Eye (tissue), 1 donor: ENCODE results near the gene SLN.
"Not testable (repeated sequence)": the region's sequence is repeated elsewhere in the genome, so short reads cannot be mapped to it uniquely, and the experiment has no call there.

Source experiments
- DNase-seq: peaks from one replicate; pipeline ENCODE4 v3.0.0-alpha.2; 2015

SLN gene

GRCh38 chr11:107711861-107712755 lies at the start of gene SLN:
TSS of gene SLN (minus strand) at chr11:107712056.
- DNase-seq = peak; percentile 45

DNA sequence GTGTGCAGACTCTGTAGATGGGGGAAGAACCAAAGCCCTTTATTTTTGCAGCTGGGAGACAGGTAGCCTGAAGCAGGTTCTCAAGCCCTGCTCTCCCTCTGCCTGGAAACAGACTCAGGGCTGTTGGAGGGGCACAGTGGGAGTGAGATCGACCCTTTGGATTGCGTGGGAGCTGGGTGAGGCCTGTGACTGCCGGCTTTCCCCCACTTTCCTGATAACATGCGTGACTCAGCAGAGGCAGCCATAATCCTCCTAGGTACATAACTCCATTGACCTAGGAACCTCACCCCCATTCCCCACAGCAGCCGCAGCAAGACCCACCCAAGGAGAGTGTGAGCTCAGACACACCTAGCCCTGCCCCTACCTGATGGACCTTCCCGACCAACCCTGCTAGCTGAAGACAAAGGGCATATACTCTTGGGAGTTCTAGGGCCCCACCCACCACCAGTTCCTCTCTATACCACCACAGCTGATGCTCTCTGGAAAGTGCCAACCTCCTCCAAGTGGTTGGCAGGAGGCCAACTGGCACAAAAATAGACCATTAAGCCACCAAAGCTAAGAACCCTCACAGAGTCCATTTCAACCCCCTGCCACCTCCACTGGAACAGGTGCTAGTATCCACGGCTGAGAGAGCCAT lies 47.0 kb upstream of the SLN start:
- not testable (repeated sequence) for DNase-seq

DNA sequence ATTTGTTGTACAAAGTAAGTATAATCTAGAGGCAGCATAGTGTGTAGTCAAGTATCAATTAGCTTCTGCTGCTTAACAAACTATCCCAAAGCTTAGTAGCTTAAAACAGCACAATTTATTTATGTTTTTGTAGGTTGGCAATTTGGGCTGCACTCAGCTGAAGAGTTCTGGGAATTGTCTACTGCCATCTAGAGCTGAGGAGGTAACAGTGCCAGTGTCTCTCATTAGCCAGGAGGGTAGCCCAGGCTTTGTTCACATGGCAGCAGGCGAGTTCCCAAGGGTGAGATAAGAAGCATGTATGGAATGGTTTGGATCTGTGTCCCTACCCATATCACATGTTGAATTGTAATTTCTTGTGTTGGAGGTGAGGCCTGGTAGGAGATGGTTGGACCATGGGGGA lies 45.8 kb upstream of the SLN start:
- no peak for DNase-seq

- DNase-seq = no peak
Measured at GRCh38 chr11:107756553-107756952, 44.7 kb upstream of the SLN start.

GRCh38 chr11:107752949-107753822 lies 41.3 kb upstream of the SLN start:
- DNase-seq = peak; percentile 64

- no peak for DNase-seq
Measured at GRCh38 chr11:107752508-107752907, 40.7 kb upstream of the SLN start.

DNA sequence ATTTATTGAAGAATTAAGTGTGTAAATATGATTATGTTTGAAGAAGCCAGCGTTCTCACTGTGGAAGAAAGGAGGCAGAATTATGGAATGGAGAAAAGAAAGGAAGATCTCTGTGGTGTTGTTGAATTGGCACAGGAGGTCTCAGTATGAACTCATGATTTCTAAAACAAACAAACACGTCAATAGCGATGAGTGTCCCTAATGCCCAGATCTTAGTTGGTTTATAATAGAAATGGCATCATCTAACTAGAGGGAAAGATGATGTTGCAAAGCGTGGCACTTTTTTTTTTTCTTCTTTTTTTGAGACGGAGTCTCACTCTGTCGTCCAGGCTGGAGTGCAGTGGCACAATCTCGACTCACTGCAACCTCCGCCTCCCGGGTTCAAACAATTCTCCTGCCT lies 39.2 kb upstream of the SLN start:
- DNase-seq = no peak

DNA sequence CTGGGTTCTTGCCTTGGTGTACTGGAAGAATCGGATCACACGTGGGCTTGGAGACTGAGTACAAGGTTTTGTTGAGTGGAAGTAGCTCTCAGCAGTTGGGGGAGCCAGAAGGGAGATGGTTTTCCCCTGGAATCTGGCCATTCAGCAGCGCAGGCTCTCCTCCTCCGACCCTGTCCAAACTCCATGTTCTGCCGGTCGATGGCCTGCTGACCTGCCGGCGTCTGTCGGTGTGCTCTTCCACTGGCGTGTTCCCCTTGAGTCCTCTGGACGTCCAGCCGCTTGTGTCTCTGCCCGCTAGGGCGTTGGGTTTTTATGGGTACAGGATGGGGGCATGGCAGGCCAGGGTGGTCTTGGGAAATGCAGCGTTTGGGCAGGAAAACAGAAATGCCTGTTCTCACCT lies 38.5 kb upstream of the SLN start:
- DNase-seq = no peak

GRCh38 chr11:107747622-107748021 lies 35.8 kb upstream of the SLN start:
- no peak for DNase-seq

GRCh38 chr11:107744736-107745135 lies 32.9 kb upstream of the SLN start:
- no peak for DNase-seq

DNA sequence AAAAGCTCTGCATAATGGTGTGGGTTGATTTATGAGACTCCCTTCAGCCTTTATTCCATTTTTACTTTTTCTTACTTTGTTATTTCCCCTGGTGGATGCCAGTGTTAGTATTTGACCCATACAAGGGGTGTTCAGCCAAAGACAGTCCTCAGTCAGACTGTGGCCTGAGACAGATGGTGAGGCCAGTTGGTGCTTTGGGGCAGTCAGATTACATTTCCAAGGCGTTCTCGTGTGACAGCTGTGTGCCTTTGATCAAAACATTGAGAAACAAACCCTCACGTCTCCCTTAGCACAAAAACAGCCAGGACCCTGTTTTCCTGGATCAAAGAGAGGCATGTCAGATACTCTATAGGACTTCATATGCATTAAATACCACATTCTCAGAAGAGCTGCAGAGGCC lies 31.3 kb upstream of the SLN start:
- peak; percentile 41 for DNase-seq

DNA sequence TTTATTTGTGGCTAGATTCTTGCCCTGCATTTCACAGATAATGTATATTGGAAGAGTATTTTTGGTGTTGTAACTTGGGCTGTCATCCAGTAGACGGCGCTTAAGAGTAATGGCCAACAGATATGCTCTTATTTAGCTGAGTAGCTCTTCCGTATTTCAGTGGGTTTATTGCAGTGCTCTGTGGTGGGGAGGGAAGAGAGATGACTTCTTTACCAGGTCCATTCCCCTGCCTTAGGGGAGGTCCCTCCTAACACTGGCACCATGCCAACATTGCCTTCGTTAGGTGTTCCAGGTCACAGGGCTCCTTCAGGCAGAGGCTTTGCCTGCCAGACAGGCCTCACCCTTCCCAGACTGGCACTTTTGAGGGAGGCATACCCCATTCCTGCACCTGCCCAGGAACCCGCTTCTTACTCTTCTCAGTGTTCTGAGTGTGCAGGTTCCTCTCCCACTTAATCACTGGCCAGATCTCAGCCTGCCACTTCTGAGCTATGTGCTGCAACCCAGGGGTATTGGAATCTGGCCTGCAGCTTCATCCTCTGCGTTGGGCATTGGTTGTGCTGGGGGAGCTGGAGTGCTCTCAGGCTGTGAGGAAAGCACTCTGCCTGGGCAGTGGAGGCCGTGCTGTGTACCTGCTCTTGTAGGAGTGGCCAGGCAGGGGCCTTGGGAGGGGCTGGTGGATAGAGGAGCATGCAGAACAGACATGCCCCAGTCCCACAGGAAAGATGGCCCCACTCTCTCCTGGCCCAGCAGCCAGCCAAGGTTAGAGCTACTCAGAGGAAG lies 29.4 kb upstream of the SLN start:
- DNase-seq = no peak

GRCh38 chr11:107740271-107740670 lies 28.4 kb upstream of the SLN start:
- no peak for DNase-seq

GRCh38 chr11:107736546-107736945 lies 24.7 kb upstream of the SLN start:
- no peak for DNase-seq

DNA sequence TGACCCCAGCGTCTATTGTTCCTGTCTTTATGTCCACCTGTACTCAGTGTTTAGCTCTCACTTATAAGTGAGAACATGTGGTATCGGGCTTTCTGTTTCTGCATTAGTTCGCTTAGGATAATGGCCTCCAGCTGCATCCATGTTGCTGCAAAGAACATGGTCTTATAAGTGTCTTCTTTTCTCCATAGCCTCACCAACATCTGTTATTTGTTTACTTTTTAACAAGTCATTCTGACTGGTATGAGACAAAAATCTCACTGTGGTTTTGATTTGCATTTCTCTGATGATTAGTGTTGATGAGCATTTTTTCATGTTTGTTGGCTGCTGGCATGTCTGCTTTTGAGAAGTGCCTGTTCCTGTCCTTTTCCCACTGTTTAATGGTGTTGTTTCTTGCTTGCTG lies 21.7 kb upstream of the SLN start:
- DNase-seq = no peak

DNA sequence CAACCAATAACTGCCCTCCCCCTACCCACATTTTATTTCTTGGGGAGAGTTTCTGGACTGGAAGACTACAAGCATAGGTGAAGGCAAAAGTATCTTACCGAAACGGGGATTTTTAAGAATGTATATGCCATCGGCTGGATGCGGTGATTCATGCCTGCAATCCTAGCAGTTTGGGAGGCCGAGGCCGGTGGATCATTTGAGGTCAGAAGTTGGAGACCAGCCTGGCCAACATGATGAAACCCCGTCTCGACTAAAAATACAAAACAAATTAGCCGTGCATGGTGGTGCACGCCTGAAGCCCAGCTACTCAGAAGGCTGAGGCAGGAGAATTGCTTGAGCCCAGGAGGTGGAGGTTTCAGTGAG lies 20.8 kb upstream of the SLN start:
- DNase-seq = no peak

DNA sequence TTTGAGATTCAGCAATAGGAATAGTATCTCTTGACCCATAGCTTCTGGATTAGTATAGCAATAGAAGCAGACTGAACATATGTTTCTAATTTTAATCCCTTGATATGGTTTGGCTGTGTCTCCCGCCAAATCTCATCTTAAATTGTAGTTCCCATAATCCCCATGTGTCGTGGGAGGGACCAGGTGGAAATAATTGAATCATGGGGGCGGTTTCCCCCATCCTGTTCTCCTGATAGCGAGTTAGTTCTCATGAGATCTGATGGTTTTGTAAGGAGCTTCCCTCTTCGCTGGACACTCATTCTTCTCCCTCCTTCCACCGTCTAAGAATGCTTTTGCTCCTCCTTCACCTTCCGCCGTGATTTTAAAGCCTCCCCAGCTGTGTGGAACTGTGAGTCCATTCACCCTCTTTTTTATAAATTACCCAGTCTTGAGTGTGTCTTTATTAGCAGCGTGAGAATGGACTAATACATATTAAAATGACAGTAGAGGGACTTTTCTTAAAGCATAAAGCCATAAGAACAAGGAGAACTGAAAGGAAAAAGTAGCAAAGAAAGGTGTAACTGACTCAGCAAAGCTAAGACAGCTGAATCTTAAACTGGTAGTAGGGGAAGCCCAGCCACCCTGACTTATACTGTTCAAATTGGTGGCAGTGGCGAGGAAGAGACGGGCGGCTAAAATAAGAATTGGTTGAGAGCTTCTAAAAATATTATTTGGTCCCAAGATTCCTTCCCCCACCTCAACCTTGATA lies 20.3 kb upstream of the SLN start:
- no peak for DNase-seq

GRCh38 chr11:107722662-107723061 lies 10.8 kb upstream of the SLN start:
- no peak for DNase-seq

GRCh38 chr11:107721207-107721606 lies 9.4 kb upstream of the SLN start:
- no peak for DNase-seq

- DNase-seq = no peak
Measured at GRCh38 chr11:107720303-107720774, 8.5 kb upstream of the SLN start.

DNA sequence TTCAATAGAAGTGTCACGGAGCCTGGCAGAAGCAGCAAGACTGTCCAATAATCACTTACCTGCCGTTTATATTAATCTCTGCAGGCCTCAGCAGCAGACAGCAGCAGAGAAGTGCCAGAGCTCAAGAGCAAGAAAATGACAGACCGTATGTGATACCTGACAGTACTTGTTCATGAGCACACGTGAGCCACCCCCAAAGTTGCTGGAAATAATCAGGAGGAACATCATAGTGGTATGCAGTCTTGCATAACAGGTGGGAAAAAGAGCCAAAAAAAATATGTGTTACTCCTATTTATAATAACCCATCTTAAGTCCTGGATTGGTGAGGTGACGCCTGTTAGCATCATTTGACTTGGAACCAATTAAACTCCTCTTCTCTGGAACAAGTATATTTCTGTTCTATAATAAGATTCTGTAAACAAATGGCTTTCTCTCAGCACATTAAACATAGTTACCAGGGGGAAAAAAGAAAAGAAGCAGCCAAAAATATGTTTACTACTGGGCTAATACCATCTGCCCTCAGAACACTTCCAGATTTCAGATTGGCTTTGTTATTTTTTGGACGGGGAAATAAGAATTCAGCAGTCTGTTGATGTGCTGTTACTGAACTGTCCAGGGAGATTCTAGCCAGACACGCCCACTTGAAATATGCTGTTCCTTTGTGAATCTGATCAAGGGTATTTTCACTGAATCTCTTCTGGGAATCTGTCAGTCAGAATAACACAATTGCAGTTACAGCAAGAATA lies 7.9 kb upstream of the SLN start:
- DNase-seq = peak; percentile 24
